ENCODE results near the gene TUBA8. TPM values are rescaled to one million over a fixed set of nuclear protein-coding genes. Genes with fewer than 3 reads are reported as not detected.
"Not testable (repeated sequence)": the region's sequence is repeated elsewhere in the genome, so short reads cannot be mapped to it uniquely, and the experiment has no call there.

Gene TUBA8
- total and polyA plus RNA-seq, 2 experiments from 2014 or later: 0.32 TPM; not detected in 1

DNA sequence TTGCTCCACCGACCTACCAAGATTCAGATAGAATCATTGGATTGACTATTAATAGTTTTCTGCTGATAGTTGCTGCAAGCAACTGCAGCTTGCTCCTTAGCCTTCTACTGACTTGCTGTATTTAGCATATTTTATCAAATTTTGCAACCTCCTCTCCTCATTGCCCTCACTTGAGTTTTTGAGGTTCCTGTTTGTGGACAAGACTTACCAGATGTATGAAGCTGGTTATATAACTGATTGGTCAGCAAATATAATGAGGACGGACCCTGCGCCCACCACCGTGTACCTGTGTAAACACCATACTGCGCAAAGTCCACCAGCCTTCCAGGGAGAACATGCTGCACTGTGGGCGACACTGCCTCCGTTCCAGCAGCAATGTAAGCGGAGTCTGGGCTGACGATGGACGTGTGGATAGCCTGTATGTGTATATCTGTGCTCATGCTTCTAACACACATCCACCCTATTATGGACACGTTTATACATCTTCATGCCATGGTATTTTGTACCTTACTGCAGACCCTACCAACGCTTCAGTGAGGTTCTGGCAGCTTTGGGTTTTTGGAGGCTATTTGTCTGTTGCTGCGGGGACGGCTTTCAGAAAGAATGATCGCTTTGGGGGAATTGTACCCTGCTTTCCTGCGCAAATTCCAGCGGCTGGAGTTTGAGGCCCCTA is 37.8 kb downstream of the TUBA8 start:
- H3F3A ChIP-seq (ENCODE audit: insufficient read depth): no peaks in the 10 kb centered on the region
- no peak overlapping the region for H2AFZ ChIP-seq
- H3K9me2 ChIP-seq (ENCODE audit: insufficient read depth): no peaks in the 10 kb centered on the region
- DNase-seq: no peak
- no peak overlapping the region for H3K27ac ChIP-seq
- no peaks in the 10 kb centered on the region for H3K79me2 ChIP-seq (ENCODE audit: insufficient read depth)
- no peaks in the 10 kb centered on the region for H3K9me3 ChIP-seq (ENCODE audit: low read depth)
- no peaks in the 10 kb centered on the region for H3K36me3 ChIP-seq (ENCODE audit: low read depth)
- in situ Hi-C loops (cut with MboI): no loop called here
- H3K4me1 ChIP-seq (ENCODE audit: insufficient read depth): 0 out of 2 replicates have a peak, but pooled peaks cover 4% of the 10 kb centered on the region
- no peaks in the 10 kb centered on the region for H3K27me3 ChIP-seq (replicated peaks; ENCODE audit: insufficient read depth)
- no peaks in the 10 kb centered on the region for H4K20me1 ChIP-seq (ENCODE audit: insufficient read depth)
- no peak overlapping the region for H3K4me2 ChIP-seq (ENCODE audit: unreplicated experiment)
- no peak overlapping the region for H3K4me3 ChIP-seq
- no peak overlapping the region for H3K9ac ChIP-seq
- TF ChIP-seq EZH2phosphoT487 (IDR thresholded peaks at IDR 0.05; ENCODE audit: insufficient read depth, low read depth) (no peak), EZH2 (IDR thresholded peaks at IDR 0.05; ENCODE audit: insufficient read depth, poor library complexity, severe bottlenecking) (no peak)
- WGBS, 2 experiments (ENCODE audit: low coverage in 1 of 2, low lambda C conversion rate in 2 of 2, missing lambda C conversion rate in 2 of 2): 89% methylated on average over 17 of the region's 17 CpGs

DNA sequence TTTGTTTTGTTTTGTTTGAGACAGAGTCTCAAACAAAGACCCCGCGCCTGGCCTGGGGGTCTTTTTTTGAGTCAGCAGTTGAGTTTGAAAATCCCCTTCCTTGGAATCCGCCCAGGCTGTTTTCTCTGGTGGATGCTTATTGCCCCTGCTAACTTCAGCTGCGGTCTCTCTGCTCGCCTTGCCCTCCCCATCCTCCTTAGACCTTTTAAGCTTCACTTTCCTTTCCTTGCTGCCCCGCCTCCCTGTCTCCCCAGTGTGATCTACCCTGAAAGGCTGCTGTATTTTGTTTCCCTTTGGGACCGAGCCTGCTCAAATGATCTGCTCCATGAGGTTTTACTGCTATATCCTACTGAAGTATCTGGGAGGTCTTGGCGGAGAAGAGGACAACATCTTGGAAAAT is 41.9 kb downstream of the TUBA8 start:
- Histone ChIP-seq H3K27me3 (replicated peaks; ENCODE audit: insufficient read depth) (no peaks in the 10 kb centered on the region), H3K4me3 (no peak overlapping the region), H2AFZ (no peak overlapping the region), H3K36me3 (ENCODE audit: low read depth) (no peaks in the 10 kb centered on the region), H3K9me3 (ENCODE audit: low read depth) (no peaks in the 10 kb centered on the region), H3K27ac (no peak overlapping the region), H3F3A (ENCODE audit: insufficient read depth) (peaks cover 12% of the 10 kb centered on the region), H3K9me2 (ENCODE audit: insufficient read depth) (no peaks in the 10 kb centered on the region), H4K20me1 (ENCODE audit: insufficient read depth) (no peaks in the 10 kb centered on the region), H3K4me1 (ENCODE audit: insufficient read depth) (peaks cover 10% of the 10 kb centered on the region), H3K4me2 (ENCODE audit: unreplicated experiment) (no peak overlapping the region), H3K9ac (no peak overlapping the region), H3K79me2 (ENCODE audit: insufficient read depth) (no peaks in the 10 kb centered on the region)
- in situ Hi-C loops (cut with MboI): no loop called here
- no peak for TF ChIP-seq EZH2phosphoT487 (IDR thresholded peaks at IDR 0.05; ENCODE audit: insufficient read depth, low read depth)
- TF ChIP-seq EZH2 (IDR thresholded peaks at IDR 0.05; ENCODE audit: insufficient read depth, poor library complexity, severe bottlenecking): no peak
- 93 to 95% methylated on average over 8 of the region's 8 CpGs for WGBS, 2 experiments (ENCODE audit: low coverage in 1 of 2, low lambda C conversion rate in 2 of 2, missing lambda C conversion rate in 2 of 2)
- DNase-seq: no peak

DNA sequence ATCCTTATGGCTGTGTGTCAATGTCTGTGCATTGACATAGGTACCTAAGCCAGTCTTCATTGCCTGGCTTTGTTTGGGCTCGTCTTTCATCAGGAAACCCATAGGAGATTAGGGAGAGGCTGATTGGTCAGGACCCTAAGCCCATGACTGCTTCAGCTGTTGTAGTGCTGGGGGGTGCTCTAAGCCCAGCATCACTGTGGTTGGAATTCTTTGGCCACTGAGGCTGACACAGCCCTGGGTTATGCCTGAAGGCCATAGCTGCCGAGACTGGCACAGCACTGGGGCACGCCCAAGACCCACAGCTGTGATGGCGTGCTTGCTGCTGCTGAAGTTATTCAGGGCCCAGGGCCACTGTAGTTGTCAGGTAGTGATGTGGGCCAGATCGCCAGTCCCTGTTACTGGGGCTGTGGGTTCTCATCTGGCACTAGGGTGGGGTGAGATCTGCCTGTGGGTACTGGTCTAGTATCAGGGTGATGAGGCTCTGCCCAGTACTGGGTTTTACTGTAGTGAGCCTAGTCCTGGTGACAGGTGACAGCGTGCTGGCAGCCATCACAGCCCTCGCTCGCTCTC is 44.3 kb downstream of the TUBA8 start:
- no peaks in the 10 kb centered on the region for H3K9me3 ChIP-seq (ENCODE audit: low read depth)
- no peaks in the 10 kb centered on the region for H3K79me2 ChIP-seq (ENCODE audit: insufficient read depth)
- peaks cover 13% of the 10 kb centered on the region for H3K4me1 ChIP-seq (ENCODE audit: insufficient read depth)
- no peak overlapping the region for H3K27ac ChIP-seq
- 85 to 86% methylated on average over 8 of the region's 8 CpGs for WGBS, 2 experiments (ENCODE audit: low coverage in 1 of 2, low lambda C conversion rate in 2 of 2, missing lambda C conversion rate in 2 of 2)
- no peak overlapping the region for H3K9ac ChIP-seq
- no peak overlapping the region for H3K4me2 ChIP-seq (ENCODE audit: unreplicated experiment)
- DNase-seq: no peak
- in situ Hi-C loops (cut with MboI): no loop called here
- no peaks in the 10 kb centered on the region for H4K20me1 ChIP-seq (ENCODE audit: insufficient read depth)
- no peak overlapping the region for H2AFZ ChIP-seq
- no peak overlapping the region for H3K4me3 ChIP-seq
- H3K27me3 ChIP-seq (replicated peaks; ENCODE audit: insufficient read depth): no peaks in the 10 kb centered on the region
- no peaks in the 10 kb centered on the region for H3K9me2 ChIP-seq (ENCODE audit: insufficient read depth)
- H3F3A ChIP-seq (ENCODE audit: insufficient read depth): peaks cover 12% of the 10 kb centered on the region
- no peaks in the 10 kb centered on the region for H3K36me3 ChIP-seq (ENCODE audit: low read depth)
- TF ChIP-seq EZH2phosphoT487 (IDR thresholded peaks at IDR 0.05; ENCODE audit: insufficient read depth, low read depth) (no peak), EZH2 (IDR thresholded peaks at IDR 0.05; ENCODE audit: insufficient read depth, poor library complexity, severe bottlenecking) (no peak)

DNA sequence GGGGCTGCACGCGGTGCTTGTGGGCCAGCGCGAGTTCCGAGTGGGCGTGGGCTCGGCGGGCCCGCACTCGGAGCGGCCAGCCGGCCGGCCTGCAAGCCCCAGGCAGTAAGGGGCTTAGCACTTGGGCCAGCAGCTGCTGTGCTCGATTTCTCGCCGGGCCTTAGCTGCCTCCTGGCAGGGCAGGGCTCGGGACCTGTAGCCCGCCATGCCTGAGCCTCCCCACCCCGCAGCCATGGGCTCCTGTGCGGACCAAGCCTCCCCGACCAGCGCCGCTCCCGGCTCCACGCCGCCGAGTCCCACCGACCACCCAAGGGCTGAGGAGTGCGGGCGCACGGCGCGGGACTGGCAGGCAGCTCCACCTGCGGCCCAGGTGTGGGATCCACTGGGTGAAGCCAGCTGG is 44.9 kb downstream of the TUBA8 start:
- 92 to 95% methylated on average over 19 to 34 of the region's 34 CpGs for WGBS, 2 experiments (ENCODE audit: low coverage in 1 of 2, low lambda C conversion rate in 2 of 2, missing lambda C conversion rate in 2 of 2)
- H3K4me2 ChIP-seq (ENCODE audit: unreplicated experiment); H4K20me1 ChIP-seq (ENCODE audit: insufficient read depth); H3K9ac ChIP-seq; H3K36me3 ChIP-seq (ENCODE audit: low read depth); in situ Hi-C loops (cut with MboI); H3K27ac ChIP-seq; H3K9me2 ChIP-seq (ENCODE audit: insufficient read depth); H3K9me3 ChIP-seq (ENCODE audit: low read depth); H3K79me2 ChIP-seq (ENCODE audit: insufficient read depth); H2AFZ ChIP-seq; H3K4me3 ChIP-seq; DNase-seq; H3K27me3 ChIP-seq (replicated peaks; ENCODE audit: insufficient read depth): not testable (repeated sequence)
- peaks cover 12% of the 10 kb centered on the region for H3F3A ChIP-seq (ENCODE audit: insufficient read depth)
- peaks cover 11% of the 10 kb centered on the region for H3K4me1 ChIP-seq (ENCODE audit: insufficient read depth)

Data from GM23248 (cell line).